Measurements from ENCODE around the gene SNORC.
"Not testable (repeated sequence)": the region's sequence is repeated elsewhere in the genome, so short reads cannot be mapped to it uniquely, and the experiment has no call there.

SNORC gene

GRCh38 chr2:232897598-232898408 is 27.7 kb downstream of the SNORC start:
- peak; percentile 40 for DNase-seq

DNA sequence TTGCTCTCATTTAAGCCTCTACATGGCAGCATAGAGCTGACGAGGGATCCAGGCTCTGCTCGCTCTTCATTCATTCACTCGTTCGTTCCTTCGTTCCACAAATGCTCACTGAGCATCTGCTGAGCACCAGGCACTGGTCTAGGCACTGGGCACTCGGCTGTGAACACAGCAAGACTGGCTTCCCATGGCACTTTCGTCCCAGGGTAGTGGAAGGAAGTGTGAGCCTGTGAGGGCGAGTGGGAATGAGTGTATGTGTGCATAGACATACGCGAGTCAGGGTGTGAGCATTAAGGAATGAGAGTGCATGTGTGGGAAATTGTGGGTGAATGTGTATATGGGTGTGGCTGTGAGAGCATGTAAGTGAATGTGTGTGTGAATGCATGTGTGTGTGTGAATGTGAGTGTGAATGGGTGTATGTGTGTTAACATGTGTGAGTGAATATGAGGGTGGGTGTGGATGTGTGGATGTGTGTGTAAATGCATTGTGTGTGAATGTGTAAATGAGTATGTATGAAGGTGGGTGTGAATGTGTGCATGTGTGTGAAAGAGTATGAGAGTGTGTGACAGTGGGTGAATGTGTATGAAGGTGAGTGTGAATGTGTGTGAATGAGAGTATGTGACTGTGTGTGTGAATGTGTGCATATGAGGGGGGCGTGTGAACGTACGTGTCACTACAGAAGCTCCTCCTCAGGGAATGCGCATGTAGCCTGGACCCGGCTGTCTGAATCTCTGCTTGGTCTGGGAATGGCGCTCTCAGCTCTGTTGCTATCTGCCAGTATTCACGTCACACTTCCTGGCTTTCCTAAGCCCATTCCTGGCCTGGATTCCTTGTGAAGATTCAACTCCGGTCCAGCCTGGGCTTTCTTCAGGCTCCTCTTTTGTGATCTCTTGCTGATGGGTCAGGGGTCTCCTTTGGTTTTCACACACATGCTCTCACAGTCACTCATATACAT is 28.8 kb downstream of the SNORC start:
- DNase-seq, result no peak

DNA sequence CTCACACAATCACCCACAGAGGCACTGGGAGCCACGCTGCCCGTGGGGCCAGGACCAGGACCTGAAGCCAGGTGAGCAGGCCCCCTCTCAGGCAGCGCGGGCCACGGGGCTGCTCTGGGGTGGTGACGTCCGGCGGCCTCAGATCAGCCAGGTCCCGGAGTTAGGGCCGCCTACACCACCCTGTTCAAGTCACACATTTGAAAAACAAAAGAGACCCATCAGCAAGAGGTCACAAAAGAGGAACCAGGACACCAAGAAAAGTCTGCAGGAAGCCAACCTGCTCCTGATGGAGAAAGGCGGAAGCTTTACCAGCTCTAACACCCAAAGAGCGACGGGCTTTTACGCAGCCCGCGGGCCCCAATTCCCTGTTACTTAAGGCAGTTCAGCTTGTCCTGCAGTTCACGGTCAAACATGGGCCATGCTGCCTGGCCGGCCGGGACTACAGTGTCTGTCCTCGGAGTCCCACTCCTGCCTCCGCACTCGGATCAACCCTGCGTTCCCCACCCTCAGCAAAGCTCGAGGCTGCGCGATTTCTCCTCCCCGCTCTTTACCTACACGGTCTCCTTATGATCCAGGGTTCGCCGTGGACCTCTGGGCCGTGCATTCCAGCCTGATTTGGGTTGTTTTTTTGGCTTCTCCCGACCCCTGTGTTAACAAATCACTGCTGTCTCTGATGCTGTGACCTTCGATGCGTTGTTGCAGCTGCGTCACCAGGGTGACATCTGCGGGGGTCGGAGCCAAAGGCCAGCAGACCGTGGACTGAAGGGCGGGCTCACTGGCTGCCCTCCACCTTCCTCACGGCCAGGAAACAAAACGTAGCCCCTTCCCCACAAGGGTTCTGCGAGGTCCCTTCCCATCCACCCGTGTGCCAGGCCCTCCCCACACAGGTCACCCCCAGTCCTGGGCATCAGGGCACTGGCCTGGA is 31.0 kb downstream of the SNORC start:
- no peak for DNase-seq

DNA sequence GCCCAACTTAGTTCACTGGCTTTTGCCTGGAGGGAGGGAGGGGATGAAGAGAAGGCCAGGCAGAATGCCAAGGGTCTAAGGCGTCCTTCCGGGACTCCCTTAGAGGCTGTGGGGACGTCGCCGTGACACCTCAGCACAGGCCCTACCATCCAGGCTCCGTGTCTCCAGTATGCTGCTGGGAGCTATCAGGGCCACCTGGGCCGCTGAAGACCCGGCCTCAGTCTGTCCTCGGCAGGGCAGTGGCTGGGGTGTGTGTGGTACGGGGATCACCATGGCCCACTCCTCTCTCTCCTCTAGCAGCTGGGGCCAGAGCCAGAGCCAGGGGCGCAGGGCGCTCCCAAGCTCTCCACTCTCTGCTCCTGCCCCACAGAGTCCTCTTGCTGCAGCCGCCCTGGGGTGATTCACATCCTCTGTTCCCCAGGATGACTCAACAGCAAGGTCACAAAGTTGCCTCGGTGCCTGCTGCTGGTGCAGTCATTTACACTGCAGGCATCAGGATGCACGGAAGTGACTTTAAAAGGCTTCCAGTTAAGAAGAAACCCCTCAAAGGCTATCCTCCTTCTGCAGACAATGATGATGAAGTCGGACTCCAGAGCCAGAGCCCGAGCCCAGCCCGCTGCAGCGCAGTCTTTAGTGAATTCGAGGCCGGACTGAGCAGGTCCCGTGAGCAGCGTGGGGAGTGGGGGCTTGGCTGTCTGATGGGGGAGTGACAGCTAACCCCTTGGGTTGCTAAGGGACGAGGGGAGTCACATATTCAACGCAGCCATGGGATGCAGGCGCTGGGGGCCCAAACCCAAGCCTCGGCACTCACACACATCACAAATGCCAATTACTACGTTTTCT is 31.9 kb downstream of the SNORC start:
- DNase-seq, result peak; percentile 72

GRCh38 chr2:232903989-232904388 is 33.9 kb downstream of the SNORC start:
- DNase-seq, result no peak

DNA sequence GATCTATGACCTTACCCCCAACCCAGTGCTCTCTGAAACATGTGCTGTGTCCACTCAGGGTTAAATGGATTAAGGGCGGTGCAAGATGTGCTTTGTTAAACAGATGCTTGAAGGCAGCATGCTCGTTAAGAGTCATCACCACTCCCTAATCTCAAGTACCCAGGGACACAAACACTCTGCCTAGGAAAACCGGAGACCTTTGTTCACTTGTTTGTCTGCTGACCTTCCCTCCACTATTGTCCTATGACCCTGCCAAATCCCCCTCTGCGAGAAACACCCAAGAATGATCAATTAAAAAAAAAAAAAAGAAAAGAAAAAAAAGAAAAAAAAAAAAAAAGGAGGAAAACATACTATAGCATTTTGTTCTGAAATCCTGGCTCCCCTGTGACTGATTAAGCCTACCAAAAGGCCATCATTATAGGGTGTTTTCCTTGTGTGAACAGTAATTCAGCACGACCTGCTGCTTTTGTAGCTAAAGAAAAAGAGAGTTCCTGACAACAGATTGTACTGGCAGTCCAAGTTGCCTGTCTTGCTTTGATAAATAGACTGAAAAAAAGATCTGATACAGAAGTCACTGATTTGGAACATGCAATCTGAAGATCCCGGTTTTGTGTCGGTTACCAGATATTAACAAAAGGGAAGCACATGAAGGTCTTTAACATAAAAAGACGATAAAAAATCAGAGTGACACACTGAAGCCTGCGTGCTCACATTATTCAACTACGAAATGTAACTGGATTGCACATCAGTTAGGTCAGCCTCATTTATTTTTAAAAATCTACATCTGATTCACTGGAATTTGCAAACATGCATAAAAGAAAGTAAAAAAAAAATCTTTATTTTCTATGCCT is 37.0 kb downstream of the SNORC start:
- not testable (repeated sequence) for DNase-seq

DNA sequence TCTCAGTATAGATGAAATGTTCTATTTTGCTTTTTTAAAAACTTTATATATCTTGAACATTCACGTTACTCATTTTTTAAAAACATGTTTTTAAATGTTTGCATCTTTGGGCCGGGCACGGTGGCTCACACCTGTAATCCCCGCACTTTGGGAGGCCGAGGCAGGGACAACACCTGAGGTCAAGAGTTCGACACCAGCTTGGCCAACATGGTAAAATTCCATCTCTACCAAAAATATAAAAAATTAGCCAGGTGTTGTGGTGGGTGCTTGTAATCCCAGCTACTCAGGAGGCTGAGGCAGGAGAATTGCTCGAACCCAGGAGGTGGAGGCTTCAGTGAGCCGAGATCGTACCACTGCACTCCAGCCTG is 37.6 kb downstream of the SNORC start:
- not testable (repeated sequence) for DNase-seq

GRCh38 chr2:232908695-232909094 is 38.6 kb downstream of the SNORC start:
- no peak for DNase-seq

- no peak for DNase-seq
These were observed 40.3 kb downstream of the SNORC start for GRCh38 chr2:232910376-232910775.

DNA sequence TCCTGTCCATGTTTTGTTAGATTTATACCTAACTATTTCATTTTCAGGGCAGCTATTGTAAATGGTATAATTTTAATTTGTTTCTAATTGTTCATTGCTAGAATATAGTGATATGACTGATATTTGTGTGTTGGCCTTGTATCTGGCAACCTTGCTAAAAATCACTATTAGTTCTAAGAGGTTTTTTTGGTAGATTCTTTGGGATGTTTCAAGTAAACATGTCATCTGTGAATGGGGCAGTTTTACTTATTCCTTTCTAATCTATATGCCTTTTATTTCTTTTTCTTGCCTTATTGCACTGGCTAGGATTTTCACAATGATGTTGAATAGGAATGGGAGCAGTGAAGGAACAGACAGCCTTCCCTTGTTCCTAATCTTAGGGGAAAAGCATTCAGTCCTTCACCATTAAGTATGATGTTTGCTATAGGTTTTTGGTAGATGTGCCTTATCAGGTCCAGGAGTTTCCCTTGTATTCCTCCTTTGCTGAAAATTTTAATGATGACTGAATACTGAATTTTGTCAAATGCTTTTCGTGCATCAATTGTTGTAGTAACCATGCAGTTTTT is 41.7 kb downstream of the SNORC start:
- no peak for DNase-seq

DNA sequence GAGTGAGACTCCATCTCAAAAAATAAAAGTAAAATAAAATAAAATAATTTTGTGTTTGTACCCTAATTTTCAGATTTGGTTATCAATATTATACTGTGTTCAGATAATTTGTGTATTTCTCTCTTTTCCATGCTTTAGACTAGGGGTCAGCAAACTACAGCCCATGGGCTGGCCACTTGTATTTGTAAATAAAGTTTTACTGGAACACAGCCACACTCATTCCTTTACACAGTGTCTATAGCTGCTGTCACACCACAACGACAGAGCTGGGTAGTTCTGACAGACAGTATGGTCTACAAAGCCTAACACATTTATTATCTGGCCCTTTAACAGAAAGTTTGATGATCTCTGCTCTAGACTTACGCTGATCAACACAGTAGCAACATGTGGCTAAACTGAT is 43.8 kb downstream of the SNORC start:
- no peak for DNase-seq

DNA sequence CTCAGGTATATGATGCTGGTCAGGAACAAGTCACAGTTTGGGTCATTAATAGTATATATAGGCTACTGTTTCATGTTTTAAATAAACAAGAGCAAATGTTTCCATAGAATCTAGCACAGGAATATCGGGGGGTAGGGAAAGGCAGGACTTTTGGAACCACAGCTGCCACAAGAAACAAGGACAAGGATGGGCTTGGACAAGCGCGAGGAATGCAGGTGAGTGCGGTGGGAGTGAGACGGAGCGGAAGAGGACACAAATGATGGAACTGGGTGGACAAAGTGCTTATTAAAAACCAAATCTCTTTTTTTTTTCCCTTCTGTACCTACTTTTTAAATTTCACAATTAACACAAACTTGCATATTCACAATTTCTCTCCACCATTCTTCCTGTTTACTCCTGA is 49.1 kb downstream of the SNORC start:
- no peak for DNase-seq

DNA sequence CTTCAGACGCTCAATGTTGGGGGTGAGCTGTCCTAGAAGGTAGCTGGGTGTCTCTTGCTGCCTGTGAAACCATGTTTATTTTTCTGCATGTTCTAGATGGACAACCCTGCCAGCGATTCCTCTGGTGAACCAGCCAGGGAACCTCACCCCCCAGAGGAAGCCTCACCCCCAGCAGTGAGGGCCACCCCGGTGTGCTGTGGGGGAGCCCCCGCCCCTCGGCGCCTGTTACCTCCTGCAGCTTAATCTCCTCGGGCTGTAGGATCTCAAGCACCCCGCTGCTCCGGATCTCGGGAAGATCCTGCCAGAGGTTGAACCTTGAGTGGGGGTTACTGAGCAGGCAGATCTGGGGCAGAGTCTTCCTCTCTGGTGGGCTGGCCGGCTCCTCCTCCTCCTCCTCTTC is 50.0 kb downstream of the SNORC start:
- no peak for DNase-seq

DNA sequence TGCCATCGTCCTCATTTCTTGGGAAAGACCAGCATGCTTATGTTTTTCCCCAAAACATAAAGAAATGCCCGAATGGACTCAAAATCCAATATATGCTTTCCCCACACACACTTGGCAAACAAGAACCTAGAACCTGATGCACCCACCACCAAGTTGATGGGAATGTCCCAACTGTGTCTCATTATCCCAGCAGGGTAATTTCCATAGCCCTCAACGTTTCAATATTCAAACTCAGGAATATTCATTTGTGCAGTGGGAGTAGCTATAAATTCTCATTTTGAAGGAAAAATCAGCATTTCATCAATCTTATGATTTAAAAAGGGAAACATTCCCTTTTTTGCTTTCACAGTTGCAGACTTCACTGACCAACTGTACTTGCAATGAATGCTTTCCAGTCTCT is 50.7 kb downstream of the SNORC start:
- DNase-seq, result no peak

DNA sequence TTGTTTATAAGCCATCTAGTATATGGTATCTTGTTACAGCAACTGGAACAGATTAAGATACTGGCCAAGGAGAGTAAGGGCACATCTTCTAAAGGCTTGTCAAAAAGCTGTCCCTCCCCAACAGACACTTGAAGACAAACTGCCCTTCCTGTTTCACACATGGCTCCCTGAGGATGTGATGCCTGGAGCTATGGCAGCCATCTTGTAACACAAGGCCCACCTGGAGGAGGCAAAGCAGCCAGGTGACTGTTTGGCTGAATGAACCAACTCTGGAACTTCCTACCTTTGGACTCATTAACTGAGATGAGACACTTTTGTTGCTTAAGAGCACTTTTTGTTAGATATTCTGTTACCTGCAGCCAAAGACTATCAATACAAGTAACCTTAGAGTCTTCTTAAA is 54.4 kb downstream of the SNORC start:
- no peak for DNase-seq

DNA sequence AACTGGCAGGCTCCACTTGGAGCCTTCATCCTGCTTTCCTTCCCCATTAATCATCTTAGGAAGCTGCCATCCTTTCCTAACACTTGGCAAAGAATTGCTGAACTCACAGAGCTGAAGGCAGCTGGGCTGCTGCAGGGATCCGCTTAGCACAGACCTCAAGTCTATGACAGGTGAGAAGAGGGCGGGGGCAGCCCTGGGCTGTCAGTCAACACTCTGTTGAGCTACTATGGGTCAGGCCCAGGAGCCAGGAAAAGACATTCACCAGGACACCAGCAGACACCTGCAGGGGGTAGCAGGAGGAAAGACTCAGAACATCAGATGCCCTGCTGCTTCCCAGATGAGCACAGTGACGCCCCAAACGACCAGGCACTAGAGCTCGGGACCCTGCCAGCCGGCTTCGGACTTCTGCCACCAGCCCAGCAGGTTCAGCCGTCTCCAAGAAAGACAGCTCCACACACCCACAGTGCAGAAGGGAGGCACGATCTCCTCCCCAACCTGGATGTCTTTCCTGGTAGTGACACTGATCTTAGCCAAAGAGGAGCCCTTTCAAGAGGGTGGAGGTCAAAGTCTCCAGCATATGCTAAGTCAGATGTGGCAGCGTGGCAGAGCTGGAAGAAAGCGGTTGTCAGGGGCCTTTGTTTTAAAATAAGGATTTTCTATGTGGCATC is 55.2 kb downstream of the SNORC start:
- DNase-seq, result no peak

DNA sequence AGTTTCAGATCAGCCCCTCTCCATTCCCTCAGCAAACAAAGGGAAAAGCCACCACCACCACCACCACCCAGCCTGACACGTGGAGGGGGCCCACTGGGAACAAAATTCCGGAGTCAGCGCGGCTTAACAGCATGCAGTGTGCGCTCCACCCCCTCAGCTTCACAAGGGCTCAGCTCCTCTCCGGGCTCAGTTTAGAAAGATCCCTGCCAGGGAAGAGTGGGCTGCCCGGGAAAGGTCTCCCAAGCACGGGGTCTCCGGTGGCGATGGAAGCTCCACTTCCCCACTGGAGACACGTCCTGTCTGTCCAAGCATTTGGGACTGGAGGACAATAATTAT is 55.7 kb downstream of the SNORC start:
- no peak for DNase-seq

DNA sequence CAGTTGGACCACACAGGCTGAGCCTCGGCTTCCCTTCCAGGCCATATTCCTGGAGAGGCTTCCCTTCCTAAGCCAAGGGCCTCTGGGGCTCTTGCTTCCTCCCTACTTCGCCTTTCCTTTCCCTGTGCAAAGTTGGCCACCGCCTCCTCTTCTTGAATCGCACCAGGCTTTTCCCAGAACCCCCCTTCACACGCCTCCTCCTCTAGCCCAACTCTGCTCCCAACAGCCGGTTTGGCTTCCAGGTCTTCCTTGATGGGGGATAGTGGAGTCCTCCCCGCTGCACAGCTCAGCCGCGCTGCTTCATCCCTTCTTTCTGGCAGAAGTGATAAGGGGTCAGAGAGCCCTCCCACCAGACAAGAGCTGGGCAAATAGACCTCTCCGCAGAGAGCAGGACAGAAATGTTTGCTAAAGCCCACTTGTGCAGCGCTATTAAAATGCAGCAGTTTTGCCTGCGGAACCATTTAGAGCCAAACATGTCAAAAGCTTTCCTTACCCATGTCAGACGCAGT is 56.4 kb downstream of the SNORC start:
- DNase-seq, result no peak

GRCh38 chr2:232927032-232927792 is 57.1 kb downstream of the SNORC start:
- no peak for DNase-seq

Data from activated CD4-positive, alpha-beta T cell treated with anti-CD3 and anti-CD28 coated beads, Interleukin-10, Interleukin-2, amounts not matched to agents 100 ng/mL and 50 ng/mL, durations not matched to agents 16 hours and 8 hours (primary cell).